Neural progenitor cell (in vitro differentiated cells): ENCODE data around the gene RPS6KA2. TPM values are rescaled to one million over a fixed set of nuclear protein-coding genes. Genes with fewer than 3 reads are reported as not detected.

Experiments
- DNase-seq: peaks from one replicate; pipeline ENCODE4 v3.0.0-alpha.2; 2016; ENCODE audit warnings: low spot score
- H2AFZ ChIP-seq: fragments of 200-600 bp; sonication (generic); replicated peaks from 2 replicates; pipeline ENCODE4 v1.6.1; 2016; ENCODE audit warnings: antibody characterized with exemption
- H3F3A ChIP-seq: fragments of 200-600 bp; sonication (generic); 2 replicates; pipeline ENCODE4 v1.6.1; 2016; ENCODE audit warnings: antibody characterized with exemption, low read depth
- H3K27ac ChIP-seq: fragments of 200-600 bp; sonication (generic); 2 replicates; pipeline ENCODE4 v1.5.1; 2016; ENCODE audit warnings: mild to moderate bottlenecking
- H3K27me3 ChIP-seq: fragments of 200-600 bp; sonication (generic); 2 replicates; pipeline ENCODE4 v1.6.1; 2016; ENCODE audit warnings: mild to moderate bottlenecking, moderate library complexity
- H3K36me3 ChIP-seq: fragments of 200-600 bp; sonication (generic); 2 replicates; pipeline ENCODE4 v1.5.1; 2016
- H3K4me1 ChIP-seq: fragments of 200-600 bp; sonication (generic); 2 replicates; pipeline ENCODE4 v1.6.1; 2016; ENCODE audit warnings: mixed run types
- H3K4me2 ChIP-seq: fragments of 200-600 bp; sonication (generic); 2 replicates; pipeline ENCODE4 v1.6.1; 2016
- H3K4me3 ChIP-seq: fragments of 200-600 bp; sonication (generic); 2 replicates; pipeline ENCODE4 v1.5.1; 2016
- H3K79me2 ChIP-seq: fragments of 200-600 bp; sonication (generic); 2 replicates; pipeline ENCODE4 v1.6.1; 2016; ENCODE audit warnings: low read depth
- H3K9ac ChIP-seq: fragments of 200-600 bp; sonication (generic); 2 replicates; pipeline ENCODE4 v1.6.1; 2016
- H3K9me3 ChIP-seq: fragments of 200-600 bp; sonication (generic); 2 replicates; pipeline ENCODE4 v1.5.1; 2016; ENCODE audit warnings: low read depth
- H4K20me1 ChIP-seq: fragments of 200-600 bp; sonication (generic); 2 replicates; pipeline ENCODE4 v1.6.1; 2016; ENCODE audit warnings: low read depth
- H3K27ac Mint-ChIP-seq: 3 replicates; pipeline ENCODE4 v1.8.0; 2021; ENCODE audit warnings: mixed read lengths
- H3K27me3 Mint-ChIP-seq: 2 replicates; pipeline ENCODE4 v1.8.0; 2022; ENCODE audit warnings: low read depth, mild to moderate bottlenecking, inconsistent platforms, moderate library complexity, mixed read lengths; ENCODE audit not compliant: insufficient read depth
- H3K36me3 Mint-ChIP-seq: 3 replicates; pipeline ENCODE4 v1.8.0; 2021; ENCODE audit warnings: mixed read lengths
- H3K4me1 Mint-ChIP-seq: 3 replicates; pipeline ENCODE4 v1.8.0; 2021; ENCODE audit warnings: mixed read lengths
- H3K4me3 Mint-ChIP-seq: 3 replicates; pipeline ENCODE4 v1.8.0; 2021; ENCODE audit warnings: mild to moderate bottlenecking, moderate library complexity, mixed read lengths
- H3K9me3 Mint-ChIP-seq: 3 replicates; pipeline ENCODE4 v1.8.0; 2020; ENCODE audit warnings: mixed read lengths
- CTCF ChIP-seq: fragments of 200-600 bp; sonication (generic); IDR thresholded peaks from 2 replicates; pipeline ENCODE4 v1.5.1; 2017; ENCODE audit warnings: antibody characterized with exemption, mild to moderate bottlenecking
- EZH2 ChIP-seq: fragments of 200-600 bp; sonication (generic); IDR thresholded peaks from 2 replicates; pipeline ENCODE4 v1.6.1; 2017; ENCODE audit warnings: antibody characterized with exemption, mild to moderate bottlenecking, moderate library complexity
- EZH2phosphoT487 ChIP-seq: fragments of 200-600 bp; sonication (generic); IDR thresholded peaks from 2 replicates; pipeline ENCODE4 v1.6.1; 2017; ENCODE audit warnings: antibody characterized with exemption
- total RNA-seq: library from RNA; depleted of rRNA; stranded (reverse); fragments of >200 nt; gene quantifications from 2 replicates; pipeline ENCODE4 v1.2.3, GENCODE V29; 2015; ENCODE audit warnings: low replicate concordance

Gene RPS6KA2
- total RNA-seq, 1 donor from 2014 or later: 8.2 TPM

DNA sequence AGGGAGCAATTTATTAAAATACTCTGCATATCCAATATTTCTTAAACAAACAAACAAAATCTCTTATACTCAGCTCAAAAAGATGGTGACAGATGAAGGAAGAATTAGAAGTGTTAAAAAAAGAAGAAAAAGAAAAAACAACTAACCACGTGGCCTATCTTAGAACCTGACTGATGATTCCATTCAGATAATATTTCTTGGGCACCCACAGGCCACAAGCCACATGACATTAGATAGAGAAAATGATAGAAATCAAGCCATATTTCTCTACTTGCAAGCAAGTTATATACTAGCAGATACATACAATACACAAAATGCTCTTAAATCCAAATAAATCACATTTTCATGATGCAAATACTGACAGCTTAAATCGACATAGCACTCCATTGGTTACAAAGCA, 26.1 kb downstream of the RPS6KA2 start:
- peaks cover 11% of the 10 kb centered on the region for H3K9me3 Mint-ChIP-seq
- Histone ChIP-seq H3K4me3 (no peak overlapping the region), H3K27ac (no peak overlapping the region), H3K4me2 (no peak overlapping the region), H3F3A (peaks cover 11% of the 10 kb centered on the region), H3K4me1 (peaks cover 17% of the 10 kb centered on the region), H3K79me2 (peaks cover 15% of the 10 kb centered on the region), H3K36me3 (no peaks in the 10 kb centered on the region), H2AFZ (no peak overlapping the region), H3K27me3 (no peaks in the 10 kb centered on the region), H3K9me3 (no peaks in the 10 kb centered on the region), H3K9ac (no peak overlapping the region), H4K20me1 (no peaks in the 10 kb centered on the region)
- peaks cover 36% of the 10 kb centered on the region for H3K4me1 Mint-ChIP-seq
- no peak overlapping the region for H3K27ac Mint-ChIP-seq
- no peaks in the 10 kb centered on the region for H3K27me3 Mint-ChIP-seq
- H3K36me3 Mint-ChIP-seq: peaks cover 22% of the 10 kb centered on the region
- H3K4me3 Mint-ChIP-seq: no peak overlapping the region
- no peak for TF ChIP-seq CTCF
- no peak for TF ChIP-seq EZH2phosphoT487
- no peak for TF ChIP-seq EZH2
- no peak for DNase-seq

- H3K4me3 ChIP-seq: no peak overlapping the region
- H3K9ac ChIP-seq: no peak overlapping the region
- Mint-ChIP-seq H3K9me3 (peaks cover 11% of the 10 kb centered on the region), H3K27ac (no peak overlapping the region), H3K27me3 (no peaks in the 10 kb centered on the region), H3K4me3 (no peak overlapping the region), H3K4me1 (peaks cover 36% of the 10 kb centered on the region), H3K36me3 (peaks cover 20% of the 10 kb centered on the region)
- DNase-seq: no peak
- H3K4me2 ChIP-seq: no peak overlapping the region
- H3K27ac ChIP-seq: no peak overlapping the region
- no peaks in the 10 kb centered on the region for H3K36me3 ChIP-seq
- TF ChIP-seq EZH2phosphoT487: no peak
- TF ChIP-seq CTCF: no peak
- no peak for TF ChIP-seq EZH2
- peaks cover 11% of the 10 kb centered on the region for H3F3A ChIP-seq
- peaks cover 8% of the 10 kb centered on the region for H3K79me2 ChIP-seq
- H2AFZ ChIP-seq: no peak overlapping the region
- H3K27me3 ChIP-seq: no peaks in the 10 kb centered on the region
- H3K4me1 ChIP-seq: peaks cover 17% of the 10 kb centered on the region
- H4K20me1 ChIP-seq: no peaks in the 10 kb centered on the region
- no peaks in the 10 kb centered on the region for H3K9me3 ChIP-seq
Measured at GRCh38 chr6:166599205-166599604, 27.8 kb downstream of the RPS6KA2 start.

- H3K79me2 ChIP-seq: peaks cover 8% of the 10 kb centered on the region
- H3K9me3 Mint-ChIP-seq: peaks cover 11% of the 10 kb centered on the region
- no peaks in the 10 kb centered on the region for H3K27me3 Mint-ChIP-seq
- DNase-seq: no peak
- H3K9me3 ChIP-seq: no peaks in the 10 kb centered on the region
- H3K36me3 ChIP-seq: no peaks in the 10 kb centered on the region
- peaks cover 20% of the 10 kb centered on the region for H3K36me3 Mint-ChIP-seq
- no peak overlapping the region for H3K27ac Mint-ChIP-seq
- TF ChIP-seq EZH2 (no peak), CTCF (no peak), EZH2phosphoT487 (no peak)
- H2AFZ ChIP-seq: no peak overlapping the region
- no peak overlapping the region for H3K4me3 ChIP-seq
- H3K4me1 Mint-ChIP-seq: peaks cover 36% of the 10 kb centered on the region
- H3K4me1 ChIP-seq: peaks cover 17% of the 10 kb centered on the region
- no peaks in the 10 kb centered on the region for H3K27me3 ChIP-seq
- H3K4me2 ChIP-seq: peak overlapping the region; percentile 53
- peaks cover 11% of the 10 kb centered on the region for H3F3A ChIP-seq
- no peaks in the 10 kb centered on the region for H4K20me1 ChIP-seq
- H3K4me3 Mint-ChIP-seq: no peak overlapping the region
- no peak overlapping the region for H3K27ac ChIP-seq
- H3K9ac ChIP-seq: no peak overlapping the region
Measured at GRCh38 chr6:166598441-166599138, 28.5 kb downstream of the RPS6KA2 start.
